VCaP (cell line): ENCODE data around the gene MORC2.

Source experiments
- H3K27ac ChIP-seq: fragments of 450-650 bp; 2 replicates; pipeline ENCODE4 v1.5.1; 2017
- CTCF ChIP-seq: fragments of 450-650 bp; conservative IDR thresholded peaks from 2 replicates; pipeline ENCODE4 v1.5.1; 2017; ENCODE audit warnings: mild to moderate bottlenecking, moderate library complexity

MORC2 gene

GRCh38 chr22:30887453-30887852 is 81.1 kb downstream of the MORC2 start:
- H3K27ac ChIP-seq, result no peak overlapping the region
- no peak for TF ChIP-seq CTCF

- TF ChIP-seq CTCF, result no peak
- H3K27ac ChIP-seq, result no peak overlapping the region
Measured at GRCh38 chr22:30885591-30885990, 83.0 kb downstream of the MORC2 start.

- H3K27ac ChIP-seq, result no peak overlapping the region
- TF ChIP-seq CTCF, result no peak
Measured at GRCh38 chr22:30885001-30885366, 83.6 kb downstream of the MORC2 start.

GRCh38 chr22:30884211-30885000 is 84.2 kb downstream of the MORC2 start:
- no peak for TF ChIP-seq CTCF
- no peak overlapping the region for H3K27ac ChIP-seq

GRCh38 chr22:30883586-30884145 is 84.9 kb downstream of the MORC2 start:
- no peak overlapping the region for H3K27ac ChIP-seq
- TF ChIP-seq CTCF, result no peak

GRCh38 chr22:30882974-30883533 is 85.5 kb downstream of the MORC2 start:
- no peak overlapping the region for H3K27ac ChIP-seq
- no peak for TF ChIP-seq CTCF

- TF ChIP-seq CTCF, result no peak
Measured at GRCh38 chr22:30882184-30882717, 86.3 kb downstream of the MORC2 start.

More at GRCh38 chr22:30882184-30882717, 86.3 kb downstream of the MORC2 start:
- no peak overlapping the region for H3K27ac ChIP-seq
